HL-60 (cell line): ENCODE measurements around the gene BTBD9.

Experiments
- DNase-seq, 2 experiments: peaks; one replicate each; pipeline ENCODE4 v3.0.0-alpha.2; 2010 to 2020; ENCODE audit warnings: low read depth in 1 of 2, low spot score in 1 of 2
- H3K27ac ChIP-seq: fragments of 250-450 bp; sonication (Bioruptor Pico); replicated peaks from 2 replicates; pipeline ENCODE4 v1.5.1; 2020; ENCODE audit warnings: mild to moderate bottlenecking, moderate library complexity
- H3K27me3 ChIP-seq: fragments of 250-450 bp; sonication (Bioruptor Pico); 2 replicates; pipeline ENCODE4 v1.5.1; 2021; ENCODE audit warnings: mild to moderate bottlenecking, moderate library complexity; ENCODE audit not compliant: insufficient read depth, poor library complexity, severe bottlenecking
- H3K4me3 ChIP-seq: replicated peaks from 2 replicates; pipeline ENCODE4 v1.5.1; 2011; ENCODE audit warnings: mild to moderate bottlenecking, control low read depth, low read length; ENCODE audit not compliant: insufficient read depth
- GABPA ChIP-seq: IDR thresholded peaks from 2 replicates; pipeline ENCODE4 v1.6.1; 2012; ENCODE audit warnings: low read depth
- POLR2AphosphoS5 ChIP-seq: IDR thresholded peaks from 2 replicates; pipeline ENCODE4 v1.6.1; 2012; ENCODE audit warnings: low read depth
- SPI1 ChIP-seq: IDR thresholded peaks from 2 replicates; pipeline ENCODE4 v1.6.1; 2012; ENCODE audit warnings: low read depth, mild to moderate bottlenecking, borderline replicate concordance
- TF ChIP-seq, protein P1 (sequence below): IDR thresholded peaks from one replicate; pipeline ENCODE4 v1.5.1; 2011; ENCODE audit warnings: low read length, control low read depth, inconsistent platforms; ENCODE audit not compliant: insufficient read depth
- TF ChIP-seq, protein P2 (sequence below): IDR thresholded peaks from 2 replicates; pipeline ENCODE4 v1.6.1; 2012; ENCODE audit warnings: low read depth; ENCODE audit not compliant: insufficient replicate concordance

Gene BTBD9

GRCh38 chr6:38438097-38438496 is 201.6 kb downstream of the BTBD9 start:
- no peak for DNase-seq
- TF ChIP-seq SPI1 (no peak), GABPA (no peak), POLR2AphosphoS5 (no peak)
- TF ChIP-seq, protein P1, sequence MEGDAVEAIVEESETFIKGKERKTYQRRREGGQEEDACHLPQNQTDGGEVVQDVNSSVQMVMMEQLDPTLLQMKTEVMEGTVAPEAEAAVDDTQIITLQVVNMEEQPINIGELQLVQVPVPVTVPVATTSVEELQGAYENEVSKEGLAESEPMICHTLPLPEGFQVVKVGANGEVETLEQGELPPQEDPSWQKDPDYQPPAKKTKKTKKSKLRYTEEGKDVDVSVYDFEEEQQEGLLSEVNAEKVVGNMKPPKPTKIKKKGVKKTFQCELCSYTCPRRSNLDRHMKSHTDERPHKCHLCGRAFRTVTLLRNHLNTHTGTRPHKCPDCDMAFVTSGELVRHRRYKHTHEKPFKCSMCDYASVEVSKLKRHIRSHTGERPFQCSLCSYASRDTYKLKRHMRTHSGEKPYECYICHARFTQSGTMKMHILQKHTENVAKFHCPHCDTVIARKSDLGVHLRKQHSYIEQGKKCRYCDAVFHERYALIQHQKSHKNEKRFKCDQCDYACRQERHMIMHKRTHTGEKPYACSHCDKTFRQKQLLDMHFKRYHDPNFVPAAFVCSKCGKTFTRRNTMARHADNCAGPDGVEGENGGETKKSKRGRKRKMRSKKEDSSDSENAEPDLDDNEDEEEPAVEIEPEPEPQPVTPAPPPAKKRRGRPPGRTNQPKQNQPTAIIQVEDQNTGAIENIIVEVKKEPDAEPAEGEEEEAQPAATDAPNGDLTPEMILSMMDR = no peak
- TF ChIP-seq, protein P2, sequence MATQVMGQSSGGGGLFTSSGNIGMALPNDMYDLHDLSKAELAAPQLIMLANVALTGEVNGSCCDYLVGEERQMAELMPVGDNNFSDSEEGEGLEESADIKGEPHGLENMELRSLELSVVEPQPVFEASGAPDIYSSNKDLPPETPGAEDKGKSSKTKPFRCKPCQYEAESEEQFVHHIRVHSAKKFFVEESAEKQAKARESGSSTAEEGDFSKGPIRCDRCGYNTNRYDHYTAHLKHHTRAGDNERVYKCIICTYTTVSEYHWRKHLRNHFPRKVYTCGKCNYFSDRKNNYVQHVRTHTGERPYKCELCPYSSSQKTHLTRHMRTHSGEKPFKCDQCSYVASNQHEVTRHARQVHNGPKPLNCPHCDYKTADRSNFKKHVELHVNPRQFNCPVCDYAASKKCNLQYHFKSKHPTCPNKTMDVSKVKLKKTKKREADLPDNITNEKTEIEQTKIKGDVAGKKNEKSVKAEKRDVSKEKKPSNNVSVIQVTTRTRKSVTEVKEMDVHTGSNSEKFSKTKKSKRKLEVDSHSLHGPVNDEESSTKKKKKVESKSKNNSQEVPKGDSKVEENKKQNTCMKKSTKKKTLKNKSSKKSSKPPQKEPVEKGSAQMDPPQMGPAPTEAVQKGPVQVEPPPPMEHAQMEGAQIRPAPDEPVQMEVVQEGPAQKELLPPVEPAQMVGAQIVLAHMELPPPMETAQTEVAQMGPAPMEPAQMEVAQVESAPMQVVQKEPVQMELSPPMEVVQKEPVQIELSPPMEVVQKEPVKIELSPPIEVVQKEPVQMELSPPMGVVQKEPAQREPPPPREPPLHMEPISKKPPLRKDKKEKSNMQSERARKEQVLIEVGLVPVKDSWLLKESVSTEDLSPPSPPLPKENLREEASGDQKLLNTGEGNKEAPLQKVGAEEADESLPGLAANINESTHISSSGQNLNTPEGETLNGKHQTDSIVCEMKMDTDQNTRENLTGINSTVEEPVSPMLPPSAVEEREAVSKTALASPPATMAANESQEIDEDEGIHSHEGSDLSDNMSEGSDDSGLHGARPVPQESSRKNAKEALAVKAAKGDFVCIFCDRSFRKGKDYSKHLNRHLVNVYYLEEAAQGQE = no peak

GRCh38 chr6:38436726-38437465 is 202.8 kb downstream of the BTBD9 start:
- H3K27me3 ChIP-seq = no peaks in the 10 kb centered on the region
- H3K27ac ChIP-seq = no peak overlapping the region
- TF ChIP-seq GABPA = no peak
- no peak overlapping the region for H3K4me3 ChIP-seq
- no peak for DNase-seq

More at GRCh38 chr6:38438097-38438496, 201.6 kb downstream of the BTBD9 start:
- no peaks in the 10 kb centered on the region for H3K27me3 ChIP-seq
- H3K4me3 ChIP-seq = no peak overlapping the region
- no peak overlapping the region for H3K27ac ChIP-seq

- Histone ChIP-seq H3K27me3 (no peaks in the 10 kb centered on the region), H3K27ac (no peak overlapping the region), H3K4me3 (no peak overlapping the region)
- TF ChIP-seq POLR2AphosphoS5 (no peak), GABPA (no peak), SPI1 (no peak)
- TF ChIP-seq, protein P1 = no peak
- TF ChIP-seq, protein P2 = no peak
- DNase-seq = no peak
Observed at GRCh38 chr6:38435330-38435729, 204.4 kb downstream of the BTBD9 start.

DNA sequence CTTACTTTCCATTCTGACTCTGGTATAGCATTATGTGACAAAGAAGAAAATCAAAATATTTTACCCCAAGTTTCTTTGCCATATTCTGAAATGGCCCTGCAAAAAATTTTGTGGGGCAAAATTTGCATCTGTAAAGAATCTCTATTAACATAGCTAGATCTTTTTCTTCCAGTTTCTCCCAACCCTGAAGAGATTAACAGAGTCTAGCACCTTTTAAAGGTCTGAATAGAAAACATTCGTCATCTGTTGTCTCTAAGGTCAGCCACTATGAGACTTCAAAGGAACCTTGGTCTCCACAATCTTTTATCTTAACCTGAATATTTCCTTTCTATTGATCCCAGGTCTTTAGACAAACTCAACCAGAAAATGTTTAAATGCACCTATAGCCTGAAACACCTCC is 205.7 kb downstream of the BTBD9 start:
- H3K27ac ChIP-seq = no peak overlapping the region

More for the DNA sequence above, 205.7 kb downstream of the BTBD9 start:
- TF ChIP-seq, protein P2 = no peak
- TF ChIP-seq SPI1 = no peak
- TF ChIP-seq, protein P1 = no peak
- TF ChIP-seq GABPA = no peak
- no peak for TF ChIP-seq POLR2AphosphoS5
- no peaks in the 10 kb centered on the region for H3K27me3 ChIP-seq
- no peak for DNase-seq
- H3K4me3 ChIP-seq = no peak overlapping the region
